Karpas-422 (cell line): ENCODE measurements around the gene DUSP15. TPM values are rescaled to one million over a fixed set of nuclear protein-coding genes. Genes with fewer than 3 reads are reported as not detected.
A peak's percentile ranks its signal among the peaks of the same experiment; 100 is the strongest.

Experiments used
- DNase-seq: peaks from one replicate; pipeline ENCODE4 v3.0.0-alpha.2; 2015
- H2AFZ ChIP-seq: fragments of 200-600 bp; sonication (generic); 2 replicates; pipeline ENCODE4 v1.6.1; 2014; ENCODE audit warnings: antibody characterized with exemption, low read length, mixed read lengths
- H3K27ac ChIP-seq: fragments of 200-600 bp; sonication (generic); 2 replicates; pipeline ENCODE4 v1.5.1; 2014; ENCODE audit warnings: mild to moderate bottlenecking, low read length, moderate library complexity
- H3K27me3 ChIP-seq: fragments of 200-600 bp; sonication (generic); 2 replicates; pipeline ENCODE4 v1.6.1; 2014; ENCODE audit warnings: low read length, mixed read lengths
- H3K36me3 ChIP-seq: fragments of 200-600 bp; sonication (generic); 2 replicates; pipeline ENCODE4 v1.6.1; 2014; ENCODE audit warnings: low read length, mixed read lengths; ENCODE audit not compliant: insufficient read depth
- H3K4me1 ChIP-seq: fragments of 200-600 bp; sonication (generic); 2 replicates; pipeline ENCODE4 v1.6.1; 2014; ENCODE audit warnings: mild to moderate bottlenecking, low read length, mixed read lengths
- H3K4me2 ChIP-seq: fragments of 200-600 bp; sonication (generic); 2 replicates; pipeline ENCODE4 v1.6.1; 2014; ENCODE audit warnings: low read length, low read depth, mild to moderate bottlenecking; ENCODE audit not compliant: poor library complexity, severe bottlenecking
- H3K4me3 ChIP-seq: fragments of 200-600 bp; sonication (generic); 2 replicates; pipeline ENCODE4 v1.5.1; 2014; ENCODE audit warnings: mild to moderate bottlenecking, antibody characterized with exemption, low read length, mixed read lengths
- H3K79me2 ChIP-seq: fragments of 200-600 bp; sonication (generic); 2 replicates; pipeline ENCODE4 v1.6.1; 2014; ENCODE audit warnings: mild to moderate bottlenecking, low read length, mixed read lengths
- H3K9ac ChIP-seq: fragments of 200-600 bp; sonication (generic); 2 replicates; pipeline ENCODE4 v1.6.0; 2014; ENCODE audit warnings: low read length
- H3K9me2 ChIP-seq: fragments of 200-600 bp; sonication (generic), shearing (Covaris generic); replicated peaks from 2 replicates; pipeline ENCODE4 v1.6.0; 2014; ENCODE audit warnings: mild to moderate bottlenecking, low read length, moderate library complexity; ENCODE audit not compliant: insufficient read depth
- H3K9me3 ChIP-seq: fragments of 300-700, 200-600 bp; sonication (generic); 2 replicates; pipeline ENCODE4 v1.6.1; 2014; ENCODE audit warnings: low read length, mixed read lengths
- H4K20me1 ChIP-seq: fragments of 200-600 bp; sonication (generic); 2 replicates; pipeline ENCODE4 v1.6.1; 2014; ENCODE audit warnings: mild to moderate bottlenecking, antibody characterized with exemption, low read length, low read depth; ENCODE audit not compliant: insufficient read depth
- total RNA-seq: library from RNA; depleted of rRNA; stranded (reverse); fragments of >200 nt; shearing (Covaris generic); gene quantifications from 2 replicates; pipeline ENCODE4 v1.2.3, GENCODE V29; 2014; ENCODE audit warnings: low replicate concordance

The DUSP15 gene
- total RNA-seq, 1 experiment from 2014 or later = not detected

DNA sequence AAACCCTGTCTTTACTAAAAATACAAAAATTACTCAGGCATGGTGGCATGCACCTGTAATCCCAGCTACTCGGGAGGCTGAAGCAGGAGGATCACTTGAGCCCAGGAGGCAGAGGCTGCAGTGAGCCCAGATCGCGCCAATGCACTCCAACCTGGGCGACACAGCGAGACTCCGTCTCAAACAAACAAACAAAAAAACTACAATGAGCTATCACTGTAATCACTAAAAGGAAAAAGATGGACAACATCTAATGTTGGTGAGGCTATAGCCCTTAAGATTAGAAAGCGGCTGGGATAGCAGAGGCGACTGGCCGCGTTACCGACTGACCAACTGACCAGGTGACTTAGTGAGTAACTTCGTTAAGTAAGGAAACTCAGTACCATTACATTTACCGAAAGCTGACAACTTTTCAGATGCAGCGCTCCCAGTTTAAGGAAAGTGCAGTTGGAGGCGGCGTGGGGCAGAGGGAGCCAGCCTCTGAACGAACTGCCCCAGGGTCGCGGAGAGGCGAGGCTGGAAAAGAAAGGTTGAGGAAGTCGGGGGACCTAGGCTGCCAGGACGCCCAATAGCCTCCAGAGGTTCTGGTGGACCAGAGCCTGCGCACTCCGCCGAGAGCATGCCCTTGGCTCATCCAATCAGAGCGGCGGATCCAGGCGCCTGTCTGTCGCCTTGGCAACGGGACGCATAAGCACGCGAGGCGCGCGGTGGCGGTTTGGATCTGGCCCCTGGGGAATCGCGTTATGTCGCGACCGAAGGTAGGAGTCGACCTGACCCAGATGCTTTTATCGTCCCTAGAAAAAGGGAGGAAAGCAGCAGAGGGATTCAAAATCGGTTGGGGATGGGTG lies 9.0 kb upstream of the DUSP15 start:
- Histone ChIP-seq H3K36me3 (no peaks in the 10 kb centered on the region), H3K4me1 (peaks cover 5% of the 10 kb centered on the region), H3K27ac (no peak overlapping the region), H3K9me3 (no peaks in the 10 kb centered on the region), H2AFZ (peak overlapping the region; percentile 91; the same call in 1 of the 2 replicates), H4K20me1 (no peaks in the 10 kb centered on the region), H3K9me2 (no peaks in the 10 kb centered on the region), H3K27me3 (no peaks in the 10 kb centered on the region), H3K4me2 (peak overlapping the region; percentile 66), H3K4me3 (peak overlapping the region; percentile 55), H3K79me2 (no peaks in the 10 kb centered on the region), H3K9ac (peak overlapping the region; percentile 59)
- peak; percentile 90 for DNase-seq

DNA sequence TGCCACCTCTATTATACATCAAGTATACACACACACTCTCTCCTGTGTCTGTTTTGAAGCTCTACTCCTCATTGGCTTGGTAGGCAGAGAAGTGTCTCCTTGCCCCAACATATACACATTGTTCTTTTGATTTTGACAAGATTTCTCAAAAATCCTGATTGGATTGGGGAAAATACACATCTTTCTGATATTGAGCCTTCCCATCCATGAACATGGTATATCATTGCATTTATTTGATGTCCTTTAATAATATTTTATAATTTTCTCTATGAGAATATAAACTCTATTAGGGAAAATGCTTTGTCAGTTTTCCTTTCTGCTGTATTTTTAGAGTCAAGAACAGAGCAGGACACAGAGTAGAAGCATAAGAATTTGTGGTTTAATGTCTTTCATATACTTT lies 7.4 kb upstream of the DUSP15 start:
- no peaks in the 10 kb centered on the region for H4K20me1 ChIP-seq
- no peaks in the 10 kb centered on the region for H3K9me3 ChIP-seq
- DNase-seq = no peak
- H2AFZ ChIP-seq = no peak overlapping the region
- H3K9ac ChIP-seq = no peak overlapping the region
- no peak overlapping the region for H3K27ac ChIP-seq
- no peaks in the 10 kb centered on the region for H3K36me3 ChIP-seq
- no peaks in the 10 kb centered on the region for H3K27me3 ChIP-seq
- H3K79me2 ChIP-seq = no peaks in the 10 kb centered on the region
- H3K4me2 ChIP-seq = no peak overlapping the region
- no peak overlapping the region for H3K4me3 ChIP-seq
- H3K9me2 ChIP-seq = no peaks in the 10 kb centered on the region
- peaks cover 5% of the 10 kb centered on the region for H3K4me1 ChIP-seq

DNA sequence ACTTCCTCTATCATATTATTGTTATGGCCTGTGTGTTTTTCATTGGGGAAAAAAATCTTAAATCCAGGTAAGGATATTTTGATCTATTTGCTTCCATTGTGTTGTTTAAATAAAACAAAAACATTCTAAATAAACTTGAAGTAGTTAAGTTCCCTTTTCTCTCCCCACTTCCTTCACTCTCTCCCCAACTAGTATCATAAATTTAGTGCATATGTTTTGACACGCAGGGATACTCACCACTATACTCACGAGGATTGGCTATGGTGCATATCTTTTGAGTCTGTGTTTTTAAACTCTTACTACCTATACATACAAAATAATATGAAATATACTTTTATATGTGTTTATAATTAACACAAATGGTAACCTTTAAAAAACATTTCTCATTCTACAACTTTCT lies 5.3 kb upstream of the DUSP15 start:
- Histone ChIP-seq H3K4me3 (no peak overlapping the region), H3K27me3 (no peaks in the 10 kb centered on the region), H3K9me2 (no peaks in the 10 kb centered on the region), H3K9ac (no peak overlapping the region), H4K20me1 (no peaks in the 10 kb centered on the region), H2AFZ (no peak overlapping the region), H3K4me2 (no peak overlapping the region), H3K79me2 (no peaks in the 10 kb centered on the region), H3K36me3 (no peaks in the 10 kb centered on the region), H3K4me1 (peaks cover 5% of the 10 kb centered on the region), H3K27ac (no peak overlapping the region), H3K9me3 (no peaks in the 10 kb centered on the region)
- DNase-seq = no peak

DNA sequence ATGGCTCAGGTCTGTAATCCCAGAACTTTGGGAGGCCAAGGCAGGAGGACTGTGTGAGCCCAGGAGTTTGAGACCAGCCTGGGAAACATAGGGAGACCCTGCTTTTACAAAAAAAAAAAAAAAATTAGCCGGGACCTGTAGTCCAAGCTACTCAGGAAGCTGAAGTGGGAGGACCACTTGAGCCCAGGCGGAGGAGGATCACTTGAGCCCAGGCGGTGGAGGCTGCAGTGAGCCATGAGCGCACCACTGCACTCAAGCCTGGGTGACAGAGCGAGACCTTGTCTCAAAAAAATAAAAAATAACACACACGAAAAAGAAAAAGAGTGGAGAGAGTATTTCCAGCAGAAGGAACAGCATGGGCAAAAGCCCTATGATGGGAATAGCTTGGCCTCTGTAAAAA lies 2.1 kb upstream of the DUSP15 start:
- Histone ChIP-seq H3K9ac (no peak overlapping the region), H3K4me1 (no peaks in the 10 kb centered on the region), H3K9me2 (no peaks in the 10 kb centered on the region), H4K20me1 (no peaks in the 10 kb centered on the region), H3K4me3 (no peak overlapping the region), H2AFZ (no peak overlapping the region), H3K4me2 (no peak overlapping the region), H3K9me3 (no peaks in the 10 kb centered on the region), H3K27me3 (no peaks in the 10 kb centered on the region), H3K79me2 (no peaks in the 10 kb centered on the region), H3K27ac (no peak overlapping the region), H3K36me3 (no peaks in the 10 kb centered on the region)
- no peak for DNase-seq

DNA sequence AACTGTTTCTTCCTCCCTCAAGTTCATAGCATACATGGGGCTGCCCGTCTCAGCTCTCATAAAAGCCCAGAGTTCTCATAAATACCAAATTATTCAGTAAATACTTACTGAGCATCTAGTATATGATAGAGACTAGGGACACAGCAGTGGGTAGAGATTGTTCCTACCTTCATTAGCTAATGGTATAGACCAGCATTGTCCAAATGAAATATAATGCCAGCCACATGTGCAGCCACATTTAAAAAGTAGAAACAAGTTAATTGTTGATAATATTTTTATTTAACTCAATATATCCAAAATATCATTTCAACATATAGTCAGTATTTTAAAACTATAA lies 1.3 kb upstream of the DUSP15 start:
- Histone ChIP-seq H4K20me1 (no peaks in the 10 kb centered on the region), H3K4me3 (no peak overlapping the region), H3K79me2 (no peaks in the 10 kb centered on the region)

DNA sequence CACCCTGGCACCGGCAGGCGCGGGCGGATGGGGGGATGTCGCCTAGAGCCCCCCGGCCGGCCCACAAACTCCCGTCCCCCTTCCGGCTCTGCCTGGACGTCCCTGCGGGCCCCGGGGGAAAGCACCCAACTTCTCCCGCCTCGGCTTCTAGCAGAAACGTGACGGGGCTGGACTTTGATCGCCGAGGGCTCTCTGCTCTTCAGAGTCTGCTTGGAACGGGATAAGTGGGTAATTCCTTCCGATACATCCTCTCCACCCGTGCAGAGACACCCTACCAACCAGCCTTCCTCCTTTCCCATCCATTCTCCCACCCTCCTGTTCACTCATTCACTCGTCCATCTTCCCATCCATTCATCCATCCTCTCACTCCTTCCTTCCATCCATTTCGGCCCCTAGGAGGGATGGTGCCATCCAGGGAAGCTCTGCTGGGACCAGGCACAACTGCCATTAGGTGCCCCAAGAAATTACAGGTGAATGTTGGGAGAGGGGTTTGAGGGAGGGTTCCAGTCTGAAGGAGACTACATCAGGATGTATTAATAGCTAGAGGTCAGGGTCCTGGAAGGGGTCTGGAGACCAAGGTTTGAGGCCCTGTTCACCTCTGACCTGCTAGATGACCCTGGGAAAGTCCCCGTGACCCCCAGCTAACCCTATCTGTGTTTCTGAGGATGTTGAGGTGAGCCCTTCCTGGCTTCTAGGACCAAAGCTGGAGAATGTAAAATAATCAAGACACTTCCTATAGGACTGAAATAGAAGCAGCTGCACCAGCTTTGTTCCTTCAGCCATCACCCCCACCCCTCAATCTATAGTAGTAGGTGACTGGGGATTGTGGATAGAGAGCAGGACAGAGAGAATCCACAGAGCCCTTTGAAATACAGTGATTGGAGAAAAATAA lies 645 bp upstream of the DUSP15 start:
- H3K4me3 ChIP-seq = no peak overlapping the region

More for the DNA sequence above, 1.3 kb upstream of the DUSP15 start:
- Histone ChIP-seq H3K27me3 (no peaks in the 10 kb centered on the region), H3K27ac (no peak overlapping the region), H3K9me2 (no peaks in the 10 kb centered on the region), H2AFZ (no peak overlapping the region), H3K36me3 (no peaks in the 10 kb centered on the region), H3K4me1 (no peaks in the 10 kb centered on the region), H3K9me3 (no peaks in the 10 kb centered on the region), H3K4me2 (no peak overlapping the region), H3K9ac (no peak overlapping the region)
- DNase-seq = no peak

DNA sequence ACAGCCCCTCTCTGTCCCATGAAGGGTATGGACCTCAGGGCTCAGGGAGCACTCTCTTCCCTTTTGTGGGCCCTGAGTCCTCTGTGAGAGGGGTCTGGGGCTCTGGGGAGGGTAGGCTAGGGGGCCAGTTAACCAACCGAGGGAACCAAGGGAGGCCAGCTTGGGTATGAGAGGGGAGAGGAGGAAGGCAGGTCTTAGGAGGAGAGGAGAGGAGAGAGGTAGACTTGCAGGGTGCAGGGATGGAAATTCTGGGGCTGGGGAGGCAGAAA lies 720 bp downstream of the DUSP15 start:
- H3K79me2 ChIP-seq = no peaks in the 10 kb centered on the region
- no peaks in the 10 kb centered on the region for H3K4me1 ChIP-seq
- no peak overlapping the region for H3K4me2 ChIP-seq
- H3K27me3 ChIP-seq = no peaks in the 10 kb centered on the region
- no peak overlapping the region for H3K27ac ChIP-seq
- no peak overlapping the region for H3K4me3 ChIP-seq
- no peak for DNase-seq
- H3K9me2 ChIP-seq = no peaks in the 10 kb centered on the region
- no peak overlapping the region for H3K9ac ChIP-seq
- no peaks in the 10 kb centered on the region for H3K36me3 ChIP-seq
- H4K20me1 ChIP-seq = no peaks in the 10 kb centered on the region
- no peaks in the 10 kb centered on the region for H3K9me3 ChIP-seq
- H2AFZ ChIP-seq = no peak overlapping the region

More for the DNA sequence above, 645 bp upstream of the DUSP15 start:
- no peak overlapping the region for H3K9ac ChIP-seq
- no peaks in the 10 kb centered on the region for H3K79me2 ChIP-seq
- no peaks in the 10 kb centered on the region for H3K4me1 ChIP-seq
- no peaks in the 10 kb centered on the region for H3K27me3 ChIP-seq
- no peak overlapping the region for H3K4me2 ChIP-seq
- H3K9me2 ChIP-seq = no peaks in the 10 kb centered on the region
- H3K9me3 ChIP-seq = no peaks in the 10 kb centered on the region
- H4K20me1 ChIP-seq = no peaks in the 10 kb centered on the region
- H3K36me3 ChIP-seq = no peaks in the 10 kb centered on the region
- H3K27ac ChIP-seq = no peak overlapping the region
- H2AFZ ChIP-seq = no peak overlapping the region
- DNase-seq = no peak

DNA sequence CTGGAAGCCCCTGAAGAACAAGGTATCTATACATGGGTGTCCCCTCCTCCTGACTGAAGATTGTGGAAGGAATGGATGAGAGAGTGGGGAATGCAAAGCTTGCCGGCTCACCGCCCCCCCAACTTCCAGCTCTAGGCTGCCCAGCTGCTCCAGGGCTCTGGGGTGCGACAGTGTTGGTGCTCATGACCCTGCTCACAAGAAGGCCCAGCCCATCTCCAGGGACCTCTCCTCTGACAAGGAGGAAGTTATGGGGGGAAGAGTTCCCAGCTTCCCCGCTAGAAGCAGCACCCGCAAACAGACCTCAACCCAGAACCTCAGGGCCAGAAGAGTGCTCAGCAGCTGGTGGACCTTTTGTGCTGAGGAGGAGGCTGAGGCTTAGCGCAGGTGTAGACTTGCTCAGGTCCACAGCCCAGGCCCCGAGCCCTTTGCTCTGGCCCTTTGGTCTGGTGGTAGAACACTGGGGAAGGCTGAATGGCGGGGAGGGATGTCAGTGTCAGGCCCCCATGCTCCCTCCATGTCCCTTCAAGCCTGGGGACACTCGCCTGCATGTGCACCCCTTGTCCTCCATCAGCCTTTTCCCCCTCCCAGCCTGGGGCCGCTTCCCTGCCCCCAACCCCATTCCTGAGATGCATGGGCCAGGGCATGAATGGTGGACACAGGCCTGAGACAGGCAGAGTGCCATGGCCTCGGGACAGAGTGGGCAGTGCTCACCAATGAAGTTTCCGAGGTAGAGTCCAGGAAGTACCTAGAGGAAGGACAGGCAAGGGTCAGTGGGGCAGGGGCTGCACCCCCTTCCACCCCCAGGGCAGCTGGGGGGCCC lies 1.3 kb downstream of the DUSP15 start:
- H3K9me2 ChIP-seq = no peaks in the 10 kb centered on the region
- no peaks in the 10 kb centered on the region for H3K27me3 ChIP-seq
- no peaks in the 10 kb centered on the region for H3K9me3 ChIP-seq
- no peak overlapping the region for H3K4me3 ChIP-seq
- no peak overlapping the region for H3K27ac ChIP-seq
- no peaks in the 10 kb centered on the region for H3K4me1 ChIP-seq
- no peak for DNase-seq
- H2AFZ ChIP-seq = no peak overlapping the region
- H3K36me3 ChIP-seq = no peaks in the 10 kb centered on the region
- no peaks in the 10 kb centered on the region for H4K20me1 ChIP-seq
- no peak overlapping the region for H3K9ac ChIP-seq
- no peak overlapping the region for H3K4me2 ChIP-seq
- H3K79me2 ChIP-seq = no peaks in the 10 kb centered on the region
